CD4-positive, alpha-beta T cell (primary cell): ENCODE measurements around the gene TMEM61. TPM values are rescaled to one million over a fixed set of nuclear protein-coding genes. Genes with fewer than 3 reads are reported as not detected.

Source experiments
- ATAC-seq: fragments of 200-7000 bp; cut with Tn5 transposase; one replicate; pipeline ENCODE4 v1.10.0; 2022; ENCODE audit warnings: mild to moderate bottlenecking; ENCODE audit not compliant: poor library complexity
- CTCF ChIA-PET: fragments of 350-600 bp; sonication (Branson Sonifier 250); formaldehyde crosslinking; loops from one replicate; lab custom pipeline; 2021; ENCODE audit warnings: antibody characterized with exemption, inconsistent platforms; lab: Charles Lee
- POLR2A ChIA-PET: fragments of 350-600 bp; sonication (Branson Sonifier 250); formaldehyde crosslinking; loops from one replicate; lab custom pipeline; 2021; ENCODE audit warnings: antibody characterized with exemption, inconsistent platforms; lab: Charles Lee
- DNase-seq, 14 experiments: peaks; one replicate each; pipeline ENCODE4 v3.0.0-alpha.2; 2013 to 2020; ENCODE audit warnings: mixed read lengths in 2 of 14
- H3K27ac ChIP-seq, 2 donors: one replicate each; pipeline versions ENCODE4 v1.5.1 to v1.7.0; 2013; ENCODE audit warnings: low read length in 2 of 2, low read depth in 1 of 2, mild to moderate bottlenecking in 1 of 2
- H3K27me3 ChIP-seq, 2 experiments: 1 replicate in 1 of 2; 2 replicates in 1 of 2; pipeline versions ENCODE4 v1.6.1 to v1.7.0; 2013; ENCODE audit warnings: low read length in 2 of 2, control low read depth in 1 of 2, mild to moderate bottlenecking in 1 of 2, moderate library complexity in 1 of 2; ENCODE audit not compliant: insufficient read depth in 2 of 2, control insufficient read depth in 1 of 2
- H3K36me3 ChIP-seq: one replicate; pipeline ENCODE4 v1.6.1; 2013; ENCODE audit warnings: low read length, control low read depth; ENCODE audit not compliant: insufficient read depth
- H3K4me1 ChIP-seq: one replicate; pipeline ENCODE4 v1.6.1; 2013; ENCODE audit warnings: low read length, control low read depth; ENCODE audit not compliant: insufficient read depth
- H3K4me3 ChIP-seq: one replicate; pipeline ENCODE4 v1.5.1; 2013; ENCODE audit warnings: mild to moderate bottlenecking, low read length, moderate library complexity
- H3K9me3 ChIP-seq, 2 experiments: 1 replicate in 1 of 2; 2 replicates in 1 of 2; pipeline versions ENCODE4 v1.6.1 to v1.7.0; 2013; ENCODE audit warnings: low read length in 2 of 2, mild to moderate bottlenecking in 2 of 2, control low read depth in 1 of 2, moderate library complexity in 1 of 2; ENCODE audit not compliant: control insufficient read depth in 1 of 2, insufficient read depth in 1 of 2
- H3K27ac Mint-ChIP-seq: one replicate; pipeline ENCODE4 v1.8.0; 2020; ENCODE audit warnings: mixed read lengths
- H3K27me3 Mint-ChIP-seq: one replicate; pipeline ENCODE4 v1.8.0; 2021; ENCODE audit warnings: mixed read lengths
- H3K36me3 Mint-ChIP-seq: one replicate; pipeline ENCODE4 v1.8.0; 2021; ENCODE audit warnings: low read depth, mixed read lengths
- H3K4me1 Mint-ChIP-seq: one replicate; pipeline ENCODE4 v1.8.0; 2021; ENCODE audit warnings: low read depth, mixed read lengths
- H3K4me3 Mint-ChIP-seq: one replicate; pipeline ENCODE4 v1.8.0; 2020; ENCODE audit warnings: mild to moderate bottlenecking, mixed read lengths
- H3K9me3 Mint-ChIP-seq: one replicate; pipeline ENCODE4 v1.8.0; 2020; ENCODE audit warnings: mixed read lengths
- intact Hi-C, 2 experiments: fragments of 100-400 bp; cut with DNase I in 1 of 2; cut with micrococcal nuclease in 1 of 2; formaldehyde crosslinking; loops; one replicate each; pipeline versions ENCODE4 v1.15.1 to v1.9.0; 2023 to 2025; cut with DNase I, micrococcal nuclease
- total RNA-seq, 174 experiments: library from RNA in 2 of 174; stranded (reverse) in 2 of 174; gene quantifications; one replicate each; pipeline ENCODE4 v1.2.3 and lab custom pipeline; 2021 to 2026
- TF ChIP-seq, protein P1 (sequence below): fragments of 200-600 bp; IDR thresholded peaks from one replicate; pipeline ENCODE4 v1.8.0; 2022; ENCODE audit warnings: antibody characterized with exemption, mild to moderate bottlenecking

The TMEM61 gene
- total RNA-seq, 2 experiments from 2014 or later: not detected

DNA sequence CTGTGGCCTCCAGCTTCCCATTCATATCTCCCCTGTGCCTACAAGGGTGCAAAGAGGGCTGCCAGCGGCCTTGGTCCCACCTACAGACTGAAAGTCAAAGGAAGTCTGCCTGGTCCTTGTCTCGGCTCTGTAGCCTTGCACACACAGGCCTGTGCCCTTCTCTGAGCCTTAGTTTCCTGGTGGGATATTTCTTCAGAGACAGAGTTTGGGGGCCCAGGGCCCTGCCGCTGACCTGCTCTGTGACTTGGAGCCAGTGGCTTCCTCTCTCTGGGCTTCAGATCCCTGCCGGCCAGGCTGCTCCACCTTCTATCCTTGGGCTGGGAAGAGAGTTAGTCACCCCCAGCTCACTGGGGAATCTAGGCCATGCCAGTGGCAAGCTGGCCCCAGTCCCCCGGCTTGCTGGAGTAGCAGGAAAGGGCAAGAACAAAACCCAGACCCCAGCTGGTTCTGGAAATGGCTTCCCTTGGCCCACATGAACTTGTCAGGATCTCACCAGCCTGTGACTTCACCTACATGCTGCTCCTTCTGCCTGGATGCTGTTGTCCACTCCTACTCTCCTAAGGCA lies 1.0 kb upstream of the TMEM61 start:
- no peaks in the 10 kb centered on the region for H3K9me3 ChIP-seq
- no peaks in the 10 kb centered on the region for H3K4me1 ChIP-seq
- TF ChIP-seq, protein P1, sequence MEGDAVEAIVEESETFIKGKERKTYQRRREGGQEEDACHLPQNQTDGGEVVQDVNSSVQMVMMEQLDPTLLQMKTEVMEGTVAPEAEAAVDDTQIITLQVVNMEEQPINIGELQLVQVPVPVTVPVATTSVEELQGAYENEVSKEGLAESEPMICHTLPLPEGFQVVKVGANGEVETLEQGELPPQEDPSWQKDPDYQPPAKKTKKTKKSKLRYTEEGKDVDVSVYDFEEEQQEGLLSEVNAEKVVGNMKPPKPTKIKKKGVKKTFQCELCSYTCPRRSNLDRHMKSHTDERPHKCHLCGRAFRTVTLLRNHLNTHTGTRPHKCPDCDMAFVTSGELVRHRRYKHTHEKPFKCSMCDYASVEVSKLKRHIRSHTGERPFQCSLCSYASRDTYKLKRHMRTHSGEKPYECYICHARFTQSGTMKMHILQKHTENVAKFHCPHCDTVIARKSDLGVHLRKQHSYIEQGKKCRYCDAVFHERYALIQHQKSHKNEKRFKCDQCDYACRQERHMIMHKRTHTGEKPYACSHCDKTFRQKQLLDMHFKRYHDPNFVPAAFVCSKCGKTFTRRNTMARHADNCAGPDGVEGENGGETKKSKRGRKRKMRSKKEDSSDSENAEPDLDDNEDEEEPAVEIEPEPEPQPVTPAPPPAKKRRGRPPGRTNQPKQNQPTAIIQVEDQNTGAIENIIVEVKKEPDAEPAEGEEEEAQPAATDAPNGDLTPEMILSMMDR: no peak
- CTCF ChIA-PET: no interaction called here
- no peak overlapping the region for H3K4me3 ChIP-seq
- no peak overlapping the region for H3K27ac ChIP-seq
- H3K9me3 Mint-ChIP-seq: no peaks in the 10 kb centered on the region
- H3K36me3 Mint-ChIP-seq: no peaks in the 10 kb centered on the region
- ATAC-seq (no peak), DNase-seq (no peak)
- no peak overlapping the region for H3K4me3 Mint-ChIP-seq
- peaks cover 55% of the 10 kb centered on the region for H3K27me3 Mint-ChIP-seq
- H3K27ac Mint-ChIP-seq: no peak overlapping the region
- H3K36me3 ChIP-seq: no peaks in the 10 kb centered on the region
- H3K27me3 ChIP-seq: peaks cover 17 to 32% of the 10 kb centered on the region in 2 experiments
- intact Hi-C loops: no loop called here
- H3K4me1 Mint-ChIP-seq: no peaks in the 10 kb centered on the region
- POLR2A ChIA-PET: no interaction called here

DNA sequence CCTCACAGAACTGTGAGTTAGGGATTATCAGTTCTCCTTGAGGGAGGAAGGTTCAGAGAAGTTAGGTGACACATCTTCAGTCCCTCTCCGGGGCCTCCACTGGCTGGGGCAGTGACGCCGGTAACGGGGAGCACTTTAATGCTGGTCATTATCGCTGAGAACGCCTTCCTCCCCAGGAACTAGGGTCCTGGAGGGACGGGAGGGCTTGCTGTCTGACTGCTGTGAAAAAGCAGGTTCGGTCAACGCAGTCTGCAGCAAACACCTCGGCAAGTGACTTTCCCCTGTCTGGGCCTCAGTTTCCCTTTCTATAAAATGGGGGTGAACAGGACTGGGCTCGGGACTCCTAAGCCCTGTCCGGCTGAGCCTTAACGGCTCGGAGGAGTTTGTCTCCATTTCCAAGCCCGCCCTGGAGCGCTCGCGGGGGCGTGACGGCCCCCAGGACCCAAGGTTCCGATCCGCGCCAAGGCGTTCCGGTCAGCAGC lies 341 bp upstream of the TMEM61 start:
- TF ChIP-seq, protein P1: no peak
- Histone ChIP-seq H3K4me3 (no peak overlapping the region), H3K27me3 (peaks cover 17 to 32% of the 10 kb centered on the region in 2 experiments), H3K27ac (no peak overlapping the region), H3K36me3 (no peaks in the 10 kb centered on the region), H3K9me3 (no peaks in the 10 kb centered on the region), H3K4me1 (no peaks in the 10 kb centered on the region)
- Mint-ChIP-seq H3K9me3 (no peaks in the 10 kb centered on the region), H3K27ac (no peak overlapping the region), H3K36me3 (no peaks in the 10 kb centered on the region), H3K4me3 (no peak overlapping the region), H3K4me1 (no peaks in the 10 kb centered on the region), H3K27me3 (peaks cover 53% of the 10 kb centered on the region)
- ChIA-PET CTCF (no interaction called here), POLR2A (no interaction called here)
- ATAC-seq (no peak), DNase-seq (no peak)
- intact Hi-C loops: no loop called here

DNA sequence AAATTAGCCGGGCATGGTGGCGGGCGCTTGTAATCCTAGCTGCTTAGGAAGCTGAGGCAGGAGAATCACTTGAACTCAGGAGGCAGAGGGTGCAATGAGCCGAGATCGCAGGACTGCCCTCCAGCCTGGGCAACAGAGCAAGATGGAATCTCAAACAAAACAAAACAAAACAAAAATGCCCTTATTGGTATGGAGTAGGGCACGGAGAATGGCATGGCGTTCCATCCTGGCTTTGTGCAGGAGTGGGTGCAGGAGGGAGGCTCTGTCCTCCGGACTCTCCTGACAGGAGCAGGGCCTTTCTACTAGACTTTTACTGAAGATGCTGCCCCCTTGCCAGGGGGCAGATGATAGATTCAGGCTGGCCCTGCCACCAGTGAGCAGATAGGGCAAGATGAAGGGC lies 1.0 kb downstream of the TMEM61 start:
- Histone ChIP-seq H3K9me3 (no peaks in the 10 kb centered on the region), H3K4me1 (no peaks in the 10 kb centered on the region), H3K4me3 (no peak overlapping the region), H3K27me3 (peaks cover 17 to 32% of the 10 kb centered on the region in 2 experiments), H3K27ac (no peak overlapping the region), H3K36me3 (no peaks in the 10 kb centered on the region)
- intact Hi-C loops: no loop called here
- TF ChIP-seq, protein P1: no peak
- no peaks in the 10 kb centered on the region for H3K9me3 Mint-ChIP-seq
- POLR2A ChIA-PET: no interaction called here
- no peak for ATAC-seq
- no peak for DNase-seq
- CTCF ChIA-PET: no interaction called here
- H3K27me3 Mint-ChIP-seq: peaks cover 45% of the 10 kb centered on the region
- no peaks in the 10 kb centered on the region for H3K4me1 Mint-ChIP-seq
- H3K4me3 Mint-ChIP-seq: no peak overlapping the region
- no peaks in the 10 kb centered on the region for H3K36me3 Mint-ChIP-seq
- no peak overlapping the region for H3K27ac Mint-ChIP-seq
